Upper lobe of left lung (tissue), 6 donors: Measurements from ENCODE around the gene FAM180B. TPM values are rescaled to one million over a fixed set of nuclear protein-coding genes. Genes with fewer than 3 reads are reported as not detected.
A peak's percentile ranks its signal among the peaks of the same experiment; 100 is the strongest.
"Not testable (repeated sequence)": the region's sequence is repeated elsewhere in the genome, so short reads cannot be mapped to it uniquely, and the experiment has no call there.

Source experiments
- ATAC-seq, 2 donors: fragments of 200-7000 bp; cut with Tn5 transposase; one replicate each; pipeline ENCODE4 v1.9.1; 2022; ENCODE audit warnings: mild to moderate bottlenecking in 2 of 2, moderate library complexity in 2 of 2; ENCODE audit not compliant: low FRiP score in 2 of 2
- DNase-seq, 2 donors: peaks; one replicate each; pipeline ENCODE4 v3.0.0-alpha.2; 2019 to 2020
- H3K27ac ChIP-seq, 4 donors: fragments of 200-600 bp; sonication (generic); one replicate each; pipeline ENCODE4 v1.5.1; 2016 to 2019
- H3K27me3 ChIP-seq, 4 donors: fragments of 200-600 bp; sonication (generic); one replicate each; pipeline ENCODE4 v1.5.1; 2017 to 2019
- H3K36me3 ChIP-seq, 4 donors: fragments of 200-600 bp; sonication (generic); one replicate each; pipeline ENCODE4 v1.5.1; 2016 to 2019
- H3K4me1 ChIP-seq, 4 donors: fragments of 200-600 bp; sonication (generic); one replicate each; pipeline ENCODE4 v1.5.1; 2018 to 2019
- H3K4me3 ChIP-seq, 4 donors: fragments of 200-600 bp; sonication (generic); one replicate each; pipeline ENCODE4 v1.5.1; 2017 to 2019; ENCODE audit warnings: mild to moderate bottlenecking in 2 of 4, moderate library complexity in 1 of 4
- H3K9me3 ChIP-seq, 4 donors: fragments of 200-600 bp; sonication (generic); one replicate each; pipeline ENCODE4 v1.5.1; 2018 to 2019
- EP300 ChIP-seq, 4 donors: sonication (generic); formaldehyde crosslinking; IDR thresholded peaks; one replicate each; pipeline ENCODE4 v1.5.1; 2017; ENCODE audit warnings: antibody characterized with exemption in 4 of 4, control low read depth in 2 of 4
- POLR2A ChIP-seq, 4 donors: fragments of 450-650 bp; IDR thresholded peaks; one replicate each; pipeline ENCODE4 v1.5.1; 2016 to 2017; ENCODE audit warnings: antibody characterized with exemption in 4 of 4, mild to moderate bottlenecking in 2 of 4
- POLR2AphosphoS5 ChIP-seq, 2 donors: sonication (generic); formaldehyde crosslinking; IDR thresholded peaks; one replicate each; pipeline ENCODE4 v1.5.1; 2017; ENCODE audit warnings: antibody characterized with exemption in 2 of 2
- WGBS, 2 donors: methylation state at CpG; one replicate each; pipeline ENCODE4 v1.1.5; 2017 to 2018; 5-methylcytosine and 5-hydroxymethylcytosine counted together
- total RNA-seq, 6 donors: library from RNA; depleted of rRNA in 4 of 6; stranded (reverse); fragments of >200 nt in 4 of 6; gene quantifications; one replicate each; pipeline versions ENCODE4 v1.1.0 to v1.2.1, GENCODE V29; 2016 to 2021
- TF ChIP-seq, protein P1 (sequence below), 6 experiments: fragments of 450-650 bp in 4 of 6; fragments of 200-600 bp in 2 of 6; sonication (generic) in 2 of 6; IDR thresholded peaks; one replicate each; pipeline ENCODE4 v1.5.1; 2016 to 2019; ENCODE audit warnings: antibody characterized with exemption in 6 of 6
- donor health status: DM: no; HTN: no; CAD: no; lungs with moderate emphysema.
- donor health status: DM: no; HTN: yes; CAD: no; lungs with severe emphysema.

The FAM180B gene
- total RNA-seq, 6 donors from 2014 or later, result 0.14 to 0.30 TPM; not detected in 4

DNA sequence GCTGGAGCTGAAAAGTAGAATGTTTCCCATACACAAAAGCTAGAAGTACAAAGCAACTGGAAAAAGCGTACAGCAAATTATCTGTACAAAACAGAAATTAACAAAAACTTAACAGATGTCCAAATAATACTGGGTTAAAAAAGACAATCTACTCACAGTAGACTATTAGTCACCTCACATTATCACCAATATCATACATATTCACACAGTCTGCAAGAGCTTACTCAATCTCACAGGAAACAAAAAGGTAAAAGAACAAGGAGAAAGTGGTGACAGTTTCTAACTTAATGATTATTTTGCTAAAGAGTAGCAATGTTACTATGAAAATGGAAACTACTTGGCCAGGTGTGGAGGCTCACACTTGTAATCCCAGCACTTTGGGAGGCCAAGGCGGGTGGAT is 45.4 kb upstream of the FAM180B start:
- H3K4me1 ChIP-seq, result peaks cover 35 to 70% (median 47%) of the 10 kb centered on the region in 4 donors

DNA sequence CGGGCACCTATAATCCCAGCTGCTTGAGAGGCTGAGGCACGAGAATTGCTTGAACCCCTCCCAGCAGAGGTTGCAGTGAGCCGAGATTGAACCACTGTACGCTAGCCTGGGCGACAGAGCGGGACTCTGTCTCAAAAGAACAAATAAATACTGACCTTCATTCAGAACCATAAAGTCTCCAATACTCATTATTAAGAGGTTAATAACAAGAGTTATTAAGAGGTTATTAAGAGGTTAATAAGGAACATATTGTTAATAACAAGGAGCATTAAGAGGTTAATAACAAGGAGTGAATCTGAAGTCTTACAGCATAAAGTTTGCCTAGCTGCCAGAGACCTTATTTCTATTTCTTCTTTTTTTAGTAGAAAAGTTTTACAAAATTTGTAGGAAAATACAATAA is 41.2 kb upstream of the FAM180B start:
- ATAC-seq (no peak), DNase-seq (no peak)
- H3K9me3 ChIP-seq, result no peaks in the 10 kb centered on the region
- 94 to 98% methylated on average over 6 of the region's 6 CpGs for WGBS, 2 donors
- no peak overlapping the region for H3K27ac ChIP-seq
- H3K36me3 ChIP-seq, result no peaks in the 10 kb centered on the region
- peaks cover 26 to 72% (median 38%) of the 10 kb centered on the region in 4 donors for H3K4me1 ChIP-seq
- no peak for TF ChIP-seq POLR2A (IDR thresholded peaks at IDR 0.05)
- TF ChIP-seq, protein P1, sequence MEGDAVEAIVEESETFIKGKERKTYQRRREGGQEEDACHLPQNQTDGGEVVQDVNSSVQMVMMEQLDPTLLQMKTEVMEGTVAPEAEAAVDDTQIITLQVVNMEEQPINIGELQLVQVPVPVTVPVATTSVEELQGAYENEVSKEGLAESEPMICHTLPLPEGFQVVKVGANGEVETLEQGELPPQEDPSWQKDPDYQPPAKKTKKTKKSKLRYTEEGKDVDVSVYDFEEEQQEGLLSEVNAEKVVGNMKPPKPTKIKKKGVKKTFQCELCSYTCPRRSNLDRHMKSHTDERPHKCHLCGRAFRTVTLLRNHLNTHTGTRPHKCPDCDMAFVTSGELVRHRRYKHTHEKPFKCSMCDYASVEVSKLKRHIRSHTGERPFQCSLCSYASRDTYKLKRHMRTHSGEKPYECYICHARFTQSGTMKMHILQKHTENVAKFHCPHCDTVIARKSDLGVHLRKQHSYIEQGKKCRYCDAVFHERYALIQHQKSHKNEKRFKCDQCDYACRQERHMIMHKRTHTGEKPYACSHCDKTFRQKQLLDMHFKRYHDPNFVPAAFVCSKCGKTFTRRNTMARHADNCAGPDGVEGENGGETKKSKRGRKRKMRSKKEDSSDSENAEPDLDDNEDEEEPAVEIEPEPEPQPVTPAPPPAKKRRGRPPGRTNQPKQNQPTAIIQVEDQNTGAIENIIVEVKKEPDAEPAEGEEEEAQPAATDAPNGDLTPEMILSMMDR (IDR thresholded peaks at IDR 0.05), result no peak
- no peak overlapping the region for H3K4me3 ChIP-seq
- no peaks in the 10 kb centered on the region for H3K27me3 ChIP-seq

More for the DNA sequence above, 45.4 kb upstream of the FAM180B start:
- no peak overlapping the region for H3K4me3 ChIP-seq
- no peak for TF ChIP-seq EP300 (IDR thresholded peaks at IDR 0.05)
- no peak for TF ChIP-seq POLR2A (IDR thresholded peaks at IDR 0.05)
- H3K27me3 ChIP-seq, result no peaks in the 10 kb centered on the region
- H3K27ac ChIP-seq, result peak overlapping the region in 1 of 4 donors; percentile 5
- DNase-seq (no peak), ATAC-seq (no peak)
- H3K36me3 ChIP-seq, result peaks cover 0 to 3% (median 0%) of the 10 kb centered on the region in 4 donors
- no peaks in the 10 kb centered on the region for H3K9me3 ChIP-seq
- WGBS, 2 donors, result 92 to 98% methylated on average over 2 of the region's 2 CpGs

DNA sequence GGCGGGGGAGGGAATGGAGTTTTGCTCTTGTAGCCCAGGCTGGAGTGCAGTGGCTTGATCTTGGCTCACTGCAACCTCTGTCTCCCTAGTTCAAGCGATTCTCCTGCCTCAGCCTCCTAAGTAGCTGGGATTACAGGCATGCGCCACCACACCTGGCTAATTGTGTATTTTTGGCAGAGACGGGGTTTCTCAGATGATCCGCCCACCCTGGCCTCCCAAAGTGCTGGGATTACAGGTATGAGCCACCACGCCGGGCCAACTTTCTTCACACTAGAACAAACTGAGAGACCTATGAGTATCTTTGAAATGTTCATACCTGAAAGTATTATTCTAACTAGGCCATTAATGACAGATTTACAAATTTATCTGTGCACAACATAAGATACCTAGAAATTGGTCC is 40.2 kb upstream of the FAM180B start:
- H3K4me3 ChIP-seq, ATAC-seq, H3K36me3 ChIP-seq, DNase-seq, H3K9me3 ChIP-seq, H3K27ac ChIP-seq, H3K27me3 ChIP-seq: not testable (repeated sequence)
- peaks cover 28 to 72% (median 40%) of the 10 kb centered on the region in 4 donors for H3K4me1 ChIP-seq
- WGBS, 2 donors, result 88 to 94% methylated on average over 7 of the region's 7 CpGs

DNA sequence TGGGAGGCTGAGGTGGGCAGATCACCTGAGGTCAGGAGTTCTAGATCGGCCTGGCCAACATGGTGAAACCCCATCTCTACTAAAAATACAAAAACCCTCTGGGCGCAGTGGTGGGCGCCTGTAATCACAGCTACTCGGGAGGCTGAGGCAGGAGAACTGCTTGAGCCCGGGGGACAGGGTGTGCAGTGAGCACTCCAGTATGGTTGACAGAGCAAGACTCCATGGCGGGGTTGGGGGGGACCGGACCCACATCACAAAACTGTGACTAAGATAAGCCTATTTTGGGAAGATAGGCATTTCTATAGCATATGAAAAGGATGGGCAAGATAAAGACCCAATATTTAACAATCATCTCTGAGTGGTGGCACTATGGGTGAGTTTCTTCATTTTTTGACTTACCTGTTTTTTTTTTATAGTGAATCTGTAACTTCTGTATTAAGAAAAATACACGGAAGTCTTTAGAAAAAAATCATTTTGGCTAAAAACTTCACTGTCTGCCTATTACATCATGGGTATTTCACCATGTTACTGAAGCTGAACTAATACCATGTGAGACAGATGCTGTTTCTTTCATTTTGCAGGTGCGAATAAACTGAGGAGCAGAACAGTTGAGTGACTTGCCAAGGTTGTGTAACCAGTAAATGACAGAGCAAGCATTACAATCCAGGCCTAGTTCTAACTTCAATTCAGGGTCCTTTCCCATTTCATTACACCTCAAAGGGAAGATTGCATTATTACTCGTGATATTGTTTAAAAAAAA is 36.0 kb upstream of the FAM180B start:
- Histone ChIP-seq H3K4me1 (peaks cover 36 to 60% (median 41%) of the 10 kb centered on the region in 4 donors), H3K27me3 (no peaks in the 10 kb centered on the region), H3K36me3 (no peaks in the 10 kb centered on the region), H3K27ac (peak overlapping the region in 3 of 4 donors; percentile 39 to 95 (median 95)), H3K4me3 (peak overlapping the region in 1 of 4 donors; percentile 97), H3K9me3 (no peaks in the 10 kb centered on the region)
- WGBS, 2 donors, result 77 to 84% methylated on average over 10 of the region's 10 CpGs
- TF ChIP-seq POLR2AphosphoS5 (IDR thresholded peaks at IDR 0.05), result no peak
- no peak for TF ChIP-seq POLR2A (IDR thresholded peaks at IDR 0.05)
- TF ChIP-seq, protein P1 (IDR thresholded peaks at IDR 0.05), result no peak
- TF ChIP-seq EP300 (IDR thresholded peaks at IDR 0.05), result no peak
- DNase-seq (no peak), ATAC-seq (no peak)

DNA sequence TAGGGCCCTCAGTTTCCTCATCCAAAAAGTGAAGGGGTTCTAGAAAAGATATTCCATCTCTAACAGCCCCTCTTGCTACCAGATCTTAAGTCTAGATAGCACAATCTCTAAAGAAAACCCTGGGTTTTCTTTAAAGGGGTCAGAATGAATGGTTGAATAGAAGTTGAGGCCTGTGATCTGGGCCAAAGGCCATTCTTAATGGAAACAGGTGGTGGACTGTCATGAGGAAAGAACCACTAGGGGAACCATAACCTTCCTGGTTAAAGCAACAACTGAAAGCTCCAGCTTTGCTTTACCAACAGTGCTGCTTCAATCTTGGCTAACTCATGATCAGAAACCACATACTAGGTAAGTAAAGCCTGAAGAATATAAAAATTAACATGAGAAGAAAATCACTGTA is 35.4 kb upstream of the FAM180B start:
- Histone ChIP-seq H3K36me3 (no peaks in the 10 kb centered on the region), H3K4me1 (peaks cover 36 to 59% (median 41%) of the 10 kb centered on the region in 4 donors), H3K9me3 (no peaks in the 10 kb centered on the region), H3K4me3 (peak overlapping the region in 2 of 4 donors; percentile 88 to 97), H3K27me3 (no peaks in the 10 kb centered on the region), H3K27ac (peak overlapping the region; percentile 39 to 95 (median 93))
- no peak for TF ChIP-seq POLR2A (IDR thresholded peaks at IDR 0.05)
- no peak for TF ChIP-seq EP300 (IDR thresholded peaks at IDR 0.05)
- TF ChIP-seq, protein P1 (IDR thresholded peaks at IDR 0.05), result peak in 1 of 6 experiments; percentile 18
- no peak for TF ChIP-seq POLR2AphosphoS5 (IDR thresholded peaks at IDR 0.05)
- no peak for ATAC-seq
- no peak for DNase-seq
